H1 (cell line): Measurements from ENCODE around the gene SPINK4. TPM values are rescaled to one million over a fixed set of nuclear protein-coding genes. Genes with fewer than 3 reads are reported as not detected.

Experiments
- CTCF ChIA-PET: fragments of 300-600 bp; sonication (Branson Sonifier 250); formaldehyde crosslinking; loops from one replicate; lab custom pipeline; 2021; ENCODE audit not compliant: partially characterized antibody; lab: Charles Lee
- POLR2A ChIA-PET: fragments of 300-600 bp; sonication (Branson Sonifier 250); formaldehyde crosslinking; loops from one replicate; lab custom pipeline; 2021; ENCODE audit warnings: inconsistent platforms; ENCODE audit not compliant: partially characterized antibody; lab: Charles Lee
- DNase-seq, 2 experiments: peaks; one replicate each; pipeline versions ENCODE4 v3.0.0 to v3.0.0-alpha.2; 2010 to 2022; ENCODE audit warnings: low spot score in 2 of 2, low read depth in 1 of 2, mixed read lengths in 1 of 2
- FAIRE-seq: peaks from 2 replicates; lab custom pipeline; 2011; peaks lifted over from hg19 to GRCh38; lab: Jason Lieb, UNC
- H2AFZ ChIP-seq: 2 replicates; pipeline ENCODE4 v1.8.1; 2012; ENCODE audit warnings: low read length, inconsistent platforms
- H2AK5ac ChIP-seq: 2 replicates; pipeline ENCODE4 v1.6.1; 2013; ENCODE audit warnings: low read depth, low read length
- H2BK120ac ChIP-seq: replicated peaks from 2 replicates; pipeline ENCODE3; 2013; ENCODE audit warnings: low read depth, low read length, inconsistent platforms
- H2BK12ac ChIP-seq: 2 replicates; pipeline ENCODE4 v1.6.1; 2013; ENCODE audit warnings: low read depth, low read length
- H2BK15ac ChIP-seq: 2 replicates; pipeline ENCODE4 v1.6.1; 2013; ENCODE audit warnings: low read length
- H2BK20ac ChIP-seq: 2 replicates; pipeline ENCODE4 v1.6.1; 2013; ENCODE audit warnings: low read length
- H2BK5ac ChIP-seq: 2 replicates; pipeline ENCODE4 v1.6.1; 2013; ENCODE audit warnings: low read depth, low read length
- H3K14ac ChIP-seq: 2 replicates; pipeline ENCODE4 v1.6.1; 2013; ENCODE audit warnings: inconsistent platforms; ENCODE audit not compliant: insufficient read length
- H3K18ac ChIP-seq: 2 replicates; pipeline ENCODE4 v1.6.1; 2013; ENCODE audit warnings: low read length; ENCODE audit errors: extremely low read depth
- H3K23ac ChIP-seq: 2 replicates; pipeline ENCODE4 v1.6.1; 2013; ENCODE audit warnings: inconsistent platforms; ENCODE audit not compliant: insufficient read length
- H3K23me2 ChIP-seq: 2 replicates; pipeline ENCODE4 v1.6.1; 2013; ENCODE audit warnings: low read depth, low read length
- H3K27ac ChIP-seq: 2 replicates; pipeline ENCODE4 v1.6.1; 2011; ENCODE audit warnings: low read depth, low read length, inconsistent platforms
- H3K27me3 ChIP-seq, 4 experiments: replicated peaks in 1 of 4; 1 replicate in 1 of 4; 2 replicates in 3 of 4; pipeline versions ENCODE4 v1.6.1 to v1.8.1; 2011 to 2013; ENCODE audit warnings: low read length in 3 of 4, mild to moderate bottlenecking in 3 of 4, inconsistent platforms in 2 of 4, mixed read lengths in 2 of 4, moderate library complexity in 1 of 4; ENCODE audit not compliant: control insufficient read depth in 3 of 4, insufficient read depth in 3 of 4; ENCODE audit errors: extremely low read depth in 1 of 4
- H3K36me3 ChIP-seq, 4 experiments: 2 replicates each; pipeline versions ENCODE4 v1.6.1 to v1.8.1; 2011 to 2013; ENCODE audit warnings: mild to moderate bottlenecking in 4 of 4, low read length in 3 of 4, moderate library complexity in 2 of 4, control low read depth in 1 of 4, inconsistent platforms in 1 of 4; ENCODE audit not compliant: insufficient read depth in 4 of 4, control insufficient read depth in 2 of 4
- H3K4ac ChIP-seq: replicated peaks from 2 replicates; pipeline ENCODE3; 2013; ENCODE audit warnings: low read length, low read depth, mixed read lengths, inconsistent platforms; ENCODE audit not compliant: insufficient read length
- H3K4me1 ChIP-seq, 4 experiments: replicated peaks in 1 of 4; 1 replicate in 1 of 4; 2 replicates in 3 of 4; pipeline versions ENCODE4 v1.6.1 to v1.8.1; 2011 to 2013; ENCODE audit warnings: low read length in 3 of 4, inconsistent platforms in 2 of 4, mixed read lengths in 1 of 4; ENCODE audit not compliant: insufficient read depth in 4 of 4, control insufficient read depth in 3 of 4
- H3K4me2 ChIP-seq, 2 experiments: 2 replicates each; pipeline versions ENCODE4 v1.6.1 to v1.8.1; 2011 to 2013; ENCODE audit warnings: low read depth in 2 of 2, low read length in 2 of 2, control low read depth in 1 of 2, inconsistent platforms in 1 of 2, mild to moderate bottlenecking in 1 of 2; ENCODE audit not compliant: insufficient read depth in 1 of 2
- H3K4me3 ChIP-seq, 4 experiments: fragments of 200-600, 300-600 bp in 1 of 4; sonication (generic), shearing (Covaris generic), sonication (Bioruptor Twin) in 1 of 4; 2 replicates each; pipeline versions ENCODE4 v1.5.1 to v1.8.1; 2011 to 2016; ENCODE audit warnings: low read length in 4 of 4, low read depth in 3 of 4, control low read depth in 2 of 4, inconsistent platforms in 2 of 4, mild to moderate bottlenecking in 2 of 4, mixed read lengths in 1 of 4, moderate library complexity in 1 of 4; ENCODE audit not compliant: insufficient read depth in 2 of 4; ENCODE audit errors: extremely low read depth in 1 of 4
- H3K56ac ChIP-seq: replicated peaks from 2 replicates; pipeline ENCODE3; 2013; ENCODE audit warnings: low read depth, mild to moderate bottlenecking, mixed read lengths, low read length, inconsistent platforms; ENCODE audit not compliant: insufficient read length
- H3K79me1 ChIP-seq: 2 replicates; pipeline ENCODE4 v1.6.1; 2013; ENCODE audit warnings: low read depth, low read length, control low read depth
- H3K79me2 ChIP-seq, 2 experiments: 2 replicates each; pipeline versions ENCODE4 v1.6.1 to v1.8.1; 2012 to 2013; ENCODE audit warnings: low read length in 2 of 2, mild to moderate bottlenecking in 2 of 2, inconsistent platforms in 1 of 2; ENCODE audit not compliant: insufficient read depth in 2 of 2, control insufficient read depth in 1 of 2
- H3K9ac ChIP-seq, 4 experiments: replicated peaks in 1 of 4; 1 replicate in 1 of 4; 2 replicates in 3 of 4; pipeline versions ENCODE4 v1.6.1 to v1.8.1; 2011 to 2013; ENCODE audit warnings: low read depth in 3 of 4, low read length in 3 of 4, control low read depth in 2 of 4, mild to moderate bottlenecking in 2 of 4, moderate library complexity in 2 of 4, inconsistent platforms in 1 of 4; ENCODE audit errors: extremely low read depth in 1 of 4
- H3K9me3 ChIP-seq, 2 experiments: 2 replicates each; pipeline versions ENCODE4 v1.6.1 to v1.8.1; 2012 to 2013; ENCODE audit warnings: mild to moderate bottlenecking in 2 of 2, moderate library complexity in 2 of 2, control low read depth in 1 of 2, inconsistent platforms in 1 of 2, low read depth in 1 of 2, low read length in 1 of 2, mixed read lengths in 1 of 2; ENCODE audit not compliant: insufficient read depth in 2 of 2
- H4K20me1 ChIP-seq, 2 experiments: replicated peaks in 1 of 2; 2 replicates each; pipeline versions ENCODE3 to v1.8.1; 2011 to 2013; ENCODE audit warnings: inconsistent platforms in 2 of 2, low read length in 2 of 2, mild to moderate bottlenecking in 1 of 2; ENCODE audit not compliant: insufficient read depth in 2 of 2, control insufficient read depth in 1 of 2
- H4K5ac ChIP-seq: 2 replicates; pipeline ENCODE4 v1.6.1; 2013; ENCODE audit warnings: low read length, low read depth, mixed read lengths, inconsistent platforms; ENCODE audit not compliant: insufficient read length
- H4K8ac ChIP-seq: 2 replicates; pipeline ENCODE4 v1.8.0; 2013; ENCODE audit warnings: mild to moderate bottlenecking, moderate library complexity, low read length, inconsistent platforms; ENCODE audit not compliant: insufficient read depth; ENCODE audit errors: extremely low read depth
- H4K91ac ChIP-seq: replicated peaks from 2 replicates; pipeline ENCODE3; 2013; ENCODE audit warnings: low read length, mixed read lengths, inconsistent platforms; ENCODE audit not compliant: insufficient read length
- ATF2 ChIP-seq: IDR thresholded peaks from 2 replicates; pipeline ENCODE4 v1.6.1; 2012; ENCODE audit warnings: low read length, inconsistent platforms
- CBX8 ChIP-seq: fragments of 300-800, 300-1000 bp; sonication (generic); IDR thresholded peaks from 2 replicates; pipeline ENCODE4 v1.7.1; 2016; ENCODE audit warnings: low read depth, low read length, borderline replicate concordance
- CHD1 ChIP-seq: IDR thresholded peaks from 2 replicates; pipeline ENCODE4 v1.6.1; 2012; ENCODE audit warnings: low read depth, low read length, improper control_type of control experiment
- EP300 ChIP-seq, 2 experiments: IDR thresholded peaks; 1 replicate in 1 of 2; 2 replicates in 1 of 2; pipeline ENCODE4 v1.6.1; 2011 to 2012; ENCODE audit warnings: low read depth in 2 of 2, low read length in 2 of 2, mild to moderate bottlenecking in 2 of 2, borderline replicate concordance in 1 of 2, inconsistent platforms in 1 of 2, moderate library complexity in 1 of 2
- JUND ChIP-seq: IDR thresholded peaks from 2 replicates; pipeline ENCODE4 v1.6.1; 2011; ENCODE audit warnings: mild to moderate bottlenecking, improper control_type of control experiment, low read length
- PHF8 ChIP-seq: fragments of 200-600 bp; sonication (generic); conservative IDR thresholded peaks from 2 replicates; pipeline ENCODE4 v1.7.1; 2012; ENCODE audit warnings: low read depth, mild to moderate bottlenecking, inconsistent platforms, low read length, moderate library complexity
- RAD21 ChIP-seq, 2 experiments: IDR thresholded peaks in 1 of 2; conservative IDR thresholded peaks in 1 of 2; 2 replicates each; pipeline ENCODE4 v1.6.1; 2011; ENCODE audit warnings: low read depth in 2 of 2, low read length in 2 of 2, improper control_type of control experiment in 1 of 2, inconsistent platforms in 1 of 2, mild to moderate bottlenecking in 1 of 2, moderate library complexity in 1 of 2
- RBBP5 ChIP-seq: IDR thresholded peaks from 2 replicates; pipeline ENCODE4 v1.7.1; 2012; ENCODE audit warnings: low read depth, mild to moderate bottlenecking, inconsistent platforms, low read length, moderate library complexity, borderline replicate concordance
- SAP30 ChIP-seq: fragments of 300-600 bp; sonication (generic); IDR thresholded peaks from 2 replicates; pipeline ENCODE4 v1.7.1; 2012; ENCODE audit warnings: low read length, moderate library complexity, mild to moderate bottlenecking, inconsistent platforms; ENCODE audit not compliant: insufficient read depth, insufficient replicate concordance
- USF2 ChIP-seq: IDR thresholded peaks from 2 replicates; pipeline ENCODE4 v1.6.1; 2011; ENCODE audit warnings: low read length, improper control_type of control experiment
- WGBS, 2 experiments: shearing (Covaris generic) in 1 of 2; methylation state at CpG; one replicate each; pipeline versions ENCODE4 v1.1.6 to v1.1.7; 2013 to 2015; ENCODE audit warnings: low lambda C conversion rate in 2 of 2, mixed read lengths in 2 of 2, inconsistent platforms in 1 of 2, low coverage in 1 of 2, missing lambda C conversion rate in 1 of 2; ENCODE audit not compliant: insufficient replicate concordance in 2 of 2, insufficient coverage in 1 of 2, insufficient read length in 1 of 2; ENCODE audit errors: extremely low coverage in 1 of 2, missing lambda C conversion rate in 1 of 2; 5-methylcytosine and 5-hydroxymethylcytosine counted together
- polyA plus RNA-seq, 7 experiments: library from polyadenylated mRNA; depleted of rRNA in 3 of 7; stranded (reverse) in 5 of 7; unstranded in 2 of 7; fragments of >200 nt in 5 of 7; fragments of 200-250 nt in 2 of 7; gene quantifications; 1 replicate in 5 of 7; 2 replicates in 1 of 7; 4 replicates in 1 of 7; pipeline versions ENCODE4 v1.2.1 to v1.2.3, GENCODE V29; 2011 to 2013; ENCODE audit warnings: missing spikeins in 2 of 7, mixed read lengths in 2 of 7
- total RNA-seq: library from RNA; stranded (reverse); fragmentation: NEBNext Ultra II Directional; extraction: Animal tissue kit (Norgen Biotek cat#: 25700); gene quantifications from 2 replicates; pipeline ENCODE4 v1.2.1, GENCODE V29; 2021

SPINK4 gene
- total and polyA plus RNA-seq, 2 of the 8 experiments (the other 6 are each of a cell fraction or from before 2014, with no cell fraction given) = not detected

DNA sequence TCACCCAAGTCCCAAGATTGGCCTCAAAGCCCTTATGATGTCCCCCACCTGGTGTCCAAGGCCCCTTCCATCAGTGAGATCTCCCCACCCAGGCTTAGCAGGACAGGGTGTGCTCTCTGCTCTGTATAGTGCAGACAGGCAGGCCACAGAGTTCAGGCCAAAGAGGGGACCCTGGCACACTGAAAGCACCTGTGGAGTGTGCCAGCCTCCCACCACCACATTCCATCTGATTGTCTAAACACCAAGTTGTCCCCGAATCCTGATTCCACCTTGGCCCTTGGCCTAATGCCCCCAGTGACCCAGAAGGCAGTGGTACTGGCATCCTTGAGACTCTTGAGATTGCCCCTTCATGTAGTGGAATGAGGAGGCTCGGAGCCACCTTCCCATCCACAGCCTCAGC is 5.4 kb downstream of the SPINK4 start:
- H2BK20ac ChIP-seq = no peak overlapping the region
- TF ChIP-seq PHF8 (no peak), SAP30 (no peak), USF2 (no peak), JUND (no peak), EP300 (IDR thresholded peaks at IDR 0.05; ENCODE audit: borderline replicate concordance in 1 of 2, low read depth in 2 of 2, low read length in 2 of 2) (no peak), CBX8 (no peak), ATF2 (no peak), CHD1 (no peak), RAD21 (IDR thresholded peaks at IDR 0.05 in 1 of 2, conservative IDR thresholded peaks at IDR 0.05 in 1 of 2; ENCODE audit: low read depth in 2 of 2, low read length in 2 of 2) (no peak), RBBP5 (no peak)

More for the DNA sequence above, 5.4 kb downstream of the SPINK4 start:
- Histone ChIP-seq H4K20me1 (peaks cover 0 to 2% of the 10 kb centered on the region in 2 experiments), H3K4me1 (no peaks in the 10 kb centered on the region), H3K18ac (no peak overlapping the region), H3K9me3 (no peaks in the 10 kb centered on the region), H2AK5ac (no peak overlapping the region), H2BK15ac (no peak overlapping the region), H3K79me2 (no peaks in the 10 kb centered on the region), H3K4ac (no peak overlapping the region), H3K14ac (no peak overlapping the region), H3K4me3 (no peak overlapping the region), H3K23me2 (no peaks in the 10 kb centered on the region; the same call in 1 of the 2 replicates), H2BK120ac (no peak overlapping the region), H4K8ac (no peak overlapping the region), H2BK5ac (no peak overlapping the region), H3K36me3 (peaks cover 0 to under 1% (median 0%) of the 10 kb centered on the region in 4 experiments; a peak in 2 of 8 replicates), H2AFZ (no peak overlapping the region), H3K56ac (no peak overlapping the region), H3K9ac (no peak overlapping the region), H3K79me1 (no peaks in the 10 kb centered on the region), H3K27ac (no peak overlapping the region), H3K4me2 (no peak overlapping the region), H4K91ac (no peak overlapping the region), H4K5ac (no peak overlapping the region), H3K27me3 (no peaks in the 10 kb centered on the region), H3K23ac (no peak overlapping the region), H2BK12ac (no peak overlapping the region)
- WGBS, 2 experiments = 96% methylated on average over 2 of the region's 2 CpGs; no CpG with 5 or more reads in 1 of the 2 experiments
- FAIRE-seq (no peak), DNase-seq (no peak)
- POLR2A ChIA-PET = interaction anchor here (1.5 kb wide), 1 partner anchor 9 kb away, joined by 5 read pairs; no protein-coding TSS in a partner anchor
- CTCF ChIA-PET = interaction anchor here (1.2 kb wide), 1 partner anchor 9 kb away, joined by 3 read pairs; no protein-coding TSS in a partner anchor
